Karpas-422 (cell line): ENCODE results near the gene TRHDE. TPM values are rescaled to one million over a fixed set of nuclear protein-coding genes. Genes with fewer than 3 reads are reported as not detected.

Experiments used
- DNase-seq: peaks from one replicate; pipeline ENCODE4 v3.0.0-alpha.2; 2015
- H2AFZ ChIP-seq: fragments of 200-600 bp; sonication (generic); 2 replicates; pipeline ENCODE4 v1.6.1; 2014; ENCODE audit warnings: antibody characterized with exemption, low read length, mixed read lengths
- H3K27ac ChIP-seq: fragments of 200-600 bp; sonication (generic); 2 replicates; pipeline ENCODE4 v1.5.1; 2014; ENCODE audit warnings: mild to moderate bottlenecking, low read length, moderate library complexity
- H3K27me3 ChIP-seq: fragments of 200-600 bp; sonication (generic); 2 replicates; pipeline ENCODE4 v1.6.1; 2014; ENCODE audit warnings: low read length, mixed read lengths
- H3K36me3 ChIP-seq: fragments of 200-600 bp; sonication (generic); 2 replicates; pipeline ENCODE4 v1.6.1; 2014; ENCODE audit warnings: low read length, mixed read lengths; ENCODE audit not compliant: insufficient read depth
- H3K4me1 ChIP-seq: fragments of 200-600 bp; sonication (generic); 2 replicates; pipeline ENCODE4 v1.6.1; 2014; ENCODE audit warnings: mild to moderate bottlenecking, low read length, mixed read lengths
- H3K4me2 ChIP-seq: fragments of 200-600 bp; sonication (generic); 2 replicates; pipeline ENCODE4 v1.6.1; 2014; ENCODE audit warnings: low read length, low read depth, mild to moderate bottlenecking; ENCODE audit not compliant: poor library complexity, severe bottlenecking
- H3K4me3 ChIP-seq: fragments of 200-600 bp; sonication (generic); 2 replicates; pipeline ENCODE4 v1.5.1; 2014; ENCODE audit warnings: mild to moderate bottlenecking, antibody characterized with exemption, low read length, mixed read lengths
- H3K79me2 ChIP-seq: fragments of 200-600 bp; sonication (generic); 2 replicates; pipeline ENCODE4 v1.6.1; 2014; ENCODE audit warnings: mild to moderate bottlenecking, low read length, mixed read lengths
- H3K9ac ChIP-seq: fragments of 200-600 bp; sonication (generic); 2 replicates; pipeline ENCODE4 v1.6.0; 2014; ENCODE audit warnings: low read length
- H3K9me2 ChIP-seq: fragments of 200-600 bp; sonication (generic), shearing (Covaris generic); replicated peaks from 2 replicates; pipeline ENCODE4 v1.6.0; 2014; ENCODE audit warnings: mild to moderate bottlenecking, low read length, moderate library complexity; ENCODE audit not compliant: insufficient read depth
- H3K9me3 ChIP-seq: fragments of 300-700, 200-600 bp; sonication (generic); 2 replicates; pipeline ENCODE4 v1.6.1; 2014; ENCODE audit warnings: low read length, mixed read lengths
- H4K20me1 ChIP-seq: fragments of 200-600 bp; sonication (generic); 2 replicates; pipeline ENCODE4 v1.6.1; 2014; ENCODE audit warnings: mild to moderate bottlenecking, antibody characterized with exemption, low read length, low read depth; ENCODE audit not compliant: insufficient read depth
- total RNA-seq: library from RNA; depleted of rRNA; stranded (reverse); fragments of >200 nt; shearing (Covaris generic); gene quantifications from 2 replicates; pipeline ENCODE4 v1.2.3, GENCODE V29; 2014; ENCODE audit warnings: low replicate concordance

Gene TRHDE
- total RNA-seq, 1 experiment from 2014 or later, result not detected

DNA sequence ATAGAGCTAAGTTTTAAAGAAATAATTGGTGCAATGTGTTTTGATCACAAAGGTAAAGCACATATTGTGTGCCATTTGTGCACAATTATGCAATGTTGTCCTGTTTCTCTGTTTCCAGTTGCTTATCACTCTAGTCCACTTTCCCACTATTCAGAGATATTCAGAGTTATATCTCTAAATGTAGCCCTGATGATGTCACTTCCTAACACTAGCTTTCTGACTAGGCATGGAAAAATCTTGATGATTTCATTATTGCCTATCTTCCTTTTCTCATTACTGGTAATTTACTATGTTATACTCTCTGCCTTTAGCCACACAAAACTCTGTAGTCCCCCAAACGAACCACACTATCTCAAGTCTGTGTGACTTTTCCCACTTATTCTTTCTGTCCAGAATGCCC lies 221.2 kb downstream of the TRHDE start:
- Histone ChIP-seq H3K27me3 (no peaks in the 10 kb centered on the region), H3K4me2 (no peak overlapping the region), H3K79me2 (no peaks in the 10 kb centered on the region), H2AFZ (no peak overlapping the region), H3K9me2 (no peaks in the 10 kb centered on the region), H4K20me1 (no peaks in the 10 kb centered on the region), H3K4me1 (no peaks in the 10 kb centered on the region), H3K27ac (no peak overlapping the region), H3K4me3 (no peak overlapping the region), H3K9ac (no peak overlapping the region), H3K36me3 (no peaks in the 10 kb centered on the region), H3K9me3 (no peaks in the 10 kb centered on the region)
- DNase-seq, result no peak

DNA sequence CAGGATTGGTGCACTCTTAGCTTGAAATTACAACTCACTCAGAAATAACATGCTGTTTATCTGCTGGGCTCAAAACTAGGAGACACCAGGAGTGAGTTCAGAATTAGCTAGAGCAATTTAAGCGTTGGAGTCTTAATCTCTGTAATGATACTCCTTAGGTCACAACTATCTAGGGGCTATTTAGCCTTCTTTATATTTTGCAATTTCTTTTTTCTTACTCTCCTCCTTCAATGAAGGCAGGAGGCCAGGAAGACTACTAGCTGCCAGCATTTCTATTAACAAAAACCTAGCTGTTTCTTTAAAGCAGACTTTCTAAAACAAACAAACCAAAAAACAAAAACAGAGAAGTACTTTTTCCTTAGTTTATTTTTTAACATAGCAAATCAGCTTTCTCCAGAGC lies 226.2 kb downstream of the TRHDE start:
- H2AFZ ChIP-seq, result no peak overlapping the region
- H3K4me1 ChIP-seq, result no peaks in the 10 kb centered on the region
- H3K36me3 ChIP-seq, result no peaks in the 10 kb centered on the region
- H3K4me3 ChIP-seq, result no peak overlapping the region
- H3K9me3 ChIP-seq, result peaks cover 4% of the 10 kb centered on the region; the same call in 1 of the 2 replicates
- H3K9ac ChIP-seq, result no peak overlapping the region
- no peaks in the 10 kb centered on the region for H3K9me2 ChIP-seq
- no peaks in the 10 kb centered on the region for H3K27me3 ChIP-seq
- no peak for DNase-seq
- H4K20me1 ChIP-seq, result no peaks in the 10 kb centered on the region
- no peaks in the 10 kb centered on the region for H3K79me2 ChIP-seq
- H3K4me2 ChIP-seq, result no peak overlapping the region
- no peak overlapping the region for H3K27ac ChIP-seq

DNA sequence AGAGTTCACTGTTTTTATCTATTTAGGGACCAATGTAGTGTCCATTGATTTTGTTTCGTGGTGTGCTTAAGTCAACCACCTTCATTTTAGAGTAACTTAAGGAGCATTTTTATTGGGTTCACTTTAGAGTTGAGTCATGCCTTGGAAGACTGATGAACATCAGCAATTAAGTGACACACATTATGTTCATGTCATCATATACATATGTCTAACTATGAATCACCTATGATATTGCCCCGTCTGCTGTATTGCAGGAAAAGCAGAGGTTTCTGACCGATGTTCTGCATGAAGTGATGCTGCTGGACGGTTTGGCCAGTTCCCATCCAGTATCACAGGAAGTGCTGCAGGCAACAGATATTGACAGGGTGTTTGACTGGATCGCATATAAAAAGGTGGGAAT lies 227.1 kb downstream of the TRHDE start:
- Histone ChIP-seq H3K9me3 (peaks cover 7% of the 10 kb centered on the region; the same call in 1 of the 2 replicates), H3K4me3 (no peak overlapping the region), H3K4me1 (no peaks in the 10 kb centered on the region), H3K27ac (no peak overlapping the region), H4K20me1 (no peaks in the 10 kb centered on the region), H3K9me2 (no peaks in the 10 kb centered on the region), H3K27me3 (no peaks in the 10 kb centered on the region), H3K9ac (no peak overlapping the region), H3K79me2 (no peaks in the 10 kb centered on the region), H2AFZ (no peak overlapping the region), H3K4me2 (no peak overlapping the region), H3K36me3 (no peaks in the 10 kb centered on the region)
- no peak for DNase-seq

DNA sequence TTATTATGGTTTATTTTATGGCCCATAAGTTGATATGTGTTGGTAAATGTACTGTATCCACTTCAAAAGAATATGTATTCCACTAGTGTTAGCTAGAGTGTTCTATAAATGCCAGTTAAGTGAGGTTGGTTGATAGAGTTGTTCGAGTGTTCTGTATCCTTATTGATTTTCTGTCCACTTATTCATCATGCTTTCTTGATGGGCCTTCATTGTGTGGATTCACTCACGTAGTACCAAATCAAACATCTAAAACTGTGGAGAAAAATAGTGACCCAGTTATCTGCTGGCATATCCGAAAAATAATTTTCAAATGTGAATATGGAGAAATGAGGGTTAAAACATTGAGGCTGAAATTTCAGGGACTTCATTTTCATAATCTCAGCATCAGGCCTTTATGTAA lies 230.4 kb downstream of the TRHDE start:
- H3K27ac ChIP-seq, result no peak overlapping the region
- no peak overlapping the region for H3K4me3 ChIP-seq
- no peaks in the 10 kb centered on the region for H3K27me3 ChIP-seq
- DNase-seq, result no peak
- H3K9ac ChIP-seq, result no peak overlapping the region
- H3K36me3 ChIP-seq, result no peaks in the 10 kb centered on the region
- no peaks in the 10 kb centered on the region for H3K9me2 ChIP-seq
- peaks cover 7% of the 10 kb centered on the region; the same call in 1 of the 2 replicates for H3K9me3 ChIP-seq
- H3K4me1 ChIP-seq, result no peaks in the 10 kb centered on the region
- H2AFZ ChIP-seq, result no peak overlapping the region
- H3K4me2 ChIP-seq, result no peak overlapping the region
- no peaks in the 10 kb centered on the region for H3K79me2 ChIP-seq
- no peaks in the 10 kb centered on the region for H4K20me1 ChIP-seq

DNA sequence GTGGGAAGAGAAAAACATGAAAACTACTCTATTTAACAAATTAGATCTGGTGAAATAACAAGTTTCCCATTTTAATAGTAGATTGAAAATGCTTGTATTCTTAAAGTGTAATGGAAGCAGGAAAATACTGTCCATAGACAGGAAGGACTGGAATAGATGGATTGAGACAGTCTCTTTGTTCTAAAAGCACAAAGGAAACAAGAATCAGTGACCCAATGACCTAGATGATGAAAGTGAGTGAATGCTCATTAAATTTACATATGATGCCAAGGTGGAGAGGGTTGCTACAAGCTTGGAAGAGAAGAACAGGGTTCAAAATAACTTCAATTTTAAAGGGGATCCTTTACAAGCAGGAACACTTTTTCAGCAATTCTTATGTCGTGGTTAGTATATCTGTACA lies 233.1 kb downstream of the TRHDE start:
- Histone ChIP-seq H3K79me2 (no peaks in the 10 kb centered on the region), H3K9ac (no peak overlapping the region), H3K9me3 (peaks cover 7% of the 10 kb centered on the region; the same call in 1 of the 2 replicates), H3K4me3 (no peak overlapping the region), H3K27ac (no peak overlapping the region), H2AFZ (no peak overlapping the region), H3K4me1 (no peaks in the 10 kb centered on the region), H3K9me2 (no peaks in the 10 kb centered on the region), H3K27me3 (no peaks in the 10 kb centered on the region), H4K20me1 (no peaks in the 10 kb centered on the region), H3K36me3 (no peaks in the 10 kb centered on the region), H3K4me2 (no peak overlapping the region)
- DNase-seq, result no peak

DNA sequence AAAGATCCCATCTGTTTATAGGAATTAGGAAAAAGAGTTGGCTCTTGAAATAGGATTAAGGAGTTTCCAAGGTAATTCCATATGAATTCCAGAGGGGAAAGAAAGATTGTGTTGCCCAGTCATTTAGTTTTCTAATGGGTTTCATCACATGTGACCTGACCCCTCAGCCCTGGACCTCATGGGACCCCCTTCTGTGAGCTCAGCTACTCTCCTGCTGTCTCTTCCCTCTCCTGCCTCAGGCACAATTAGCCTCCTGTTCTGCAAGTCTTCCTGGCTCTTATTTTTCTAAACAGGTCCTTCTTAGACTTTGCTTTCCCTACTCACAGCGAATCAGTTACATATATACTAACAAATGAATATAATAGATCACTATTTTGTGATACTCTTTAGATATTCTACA lies 237.7 kb downstream of the TRHDE start:
- H3K9ac ChIP-seq, result no peak overlapping the region
- no peaks in the 10 kb centered on the region for H3K27me3 ChIP-seq
- H3K27ac ChIP-seq, result no peak overlapping the region
- H4K20me1 ChIP-seq, result no peaks in the 10 kb centered on the region
- no peak for DNase-seq
- H3K9me3 ChIP-seq, result no peaks in the 10 kb centered on the region
- H2AFZ ChIP-seq, result no peak overlapping the region
- no peak overlapping the region for H3K4me2 ChIP-seq
- no peaks in the 10 kb centered on the region for H3K9me2 ChIP-seq
- H3K4me1 ChIP-seq, result no peaks in the 10 kb centered on the region
- H3K4me3 ChIP-seq, result no peak overlapping the region
- no peaks in the 10 kb centered on the region for H3K79me2 ChIP-seq
- no peaks in the 10 kb centered on the region for H3K36me3 ChIP-seq

DNA sequence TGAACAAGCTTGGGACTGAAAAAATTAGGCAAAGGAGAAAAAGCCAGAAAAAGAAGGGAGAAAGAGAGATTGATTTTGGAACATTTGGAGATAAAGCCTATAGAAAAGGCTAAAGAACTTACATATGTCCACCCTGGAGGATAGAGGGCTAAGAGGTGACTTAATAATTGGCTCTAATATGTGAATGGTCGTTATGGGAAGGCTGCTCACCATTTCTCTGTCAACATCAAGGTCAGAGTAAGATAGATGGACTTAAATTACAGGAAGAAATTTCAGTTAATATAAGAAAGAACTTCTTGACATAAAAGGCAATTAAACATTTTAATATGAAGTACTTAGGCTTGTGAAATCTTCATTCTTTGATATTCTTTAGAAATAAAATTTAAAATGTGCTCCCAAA lies 238.6 kb downstream of the TRHDE start:
- Histone ChIP-seq H4K20me1 (no peaks in the 10 kb centered on the region), H3K4me2 (no peak overlapping the region), H3K4me1 (no peaks in the 10 kb centered on the region), H3K27ac (no peak overlapping the region), H3K79me2 (no peaks in the 10 kb centered on the region), H2AFZ (no peak overlapping the region), H3K9me3 (no peaks in the 10 kb centered on the region), H3K36me3 (no peaks in the 10 kb centered on the region), H3K9ac (no peak overlapping the region), H3K9me2 (no peaks in the 10 kb centered on the region), H3K4me3 (no peak overlapping the region), H3K27me3 (no peaks in the 10 kb centered on the region)
- no peak for DNase-seq

DNA sequence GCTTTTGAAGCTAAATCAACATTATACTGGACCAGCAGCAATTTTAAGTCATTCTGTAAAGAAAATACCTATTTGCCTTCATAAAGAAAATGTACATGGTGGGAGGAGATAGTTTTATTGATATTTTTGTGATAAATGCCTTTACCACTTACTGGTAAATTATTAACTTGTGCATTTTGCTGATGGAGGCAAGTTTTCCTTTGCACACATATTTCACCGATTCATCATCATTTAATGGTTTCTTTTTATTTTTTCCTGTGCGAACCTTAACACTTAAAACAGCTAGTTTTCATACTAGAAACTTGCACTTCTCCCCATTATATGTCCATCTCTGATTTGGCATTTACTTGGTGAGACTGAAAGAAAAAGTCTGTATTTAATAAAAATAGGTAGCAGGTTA lies 239.3 kb downstream of the TRHDE start:
- Histone ChIP-seq H3K79me2 (no peaks in the 10 kb centered on the region), H3K9ac (no peak overlapping the region), H3K9me3 (no peaks in the 10 kb centered on the region), H3K36me3 (no peaks in the 10 kb centered on the region), H3K4me2 (no peak overlapping the region), H2AFZ (no peak overlapping the region), H3K27me3 (no peaks in the 10 kb centered on the region), H3K4me3 (no peak overlapping the region), H3K4me1 (no peaks in the 10 kb centered on the region), H4K20me1 (no peaks in the 10 kb centered on the region), H3K9me2 (no peaks in the 10 kb centered on the region), H3K27ac (no peak overlapping the region)
- no peak for DNase-seq

DNA sequence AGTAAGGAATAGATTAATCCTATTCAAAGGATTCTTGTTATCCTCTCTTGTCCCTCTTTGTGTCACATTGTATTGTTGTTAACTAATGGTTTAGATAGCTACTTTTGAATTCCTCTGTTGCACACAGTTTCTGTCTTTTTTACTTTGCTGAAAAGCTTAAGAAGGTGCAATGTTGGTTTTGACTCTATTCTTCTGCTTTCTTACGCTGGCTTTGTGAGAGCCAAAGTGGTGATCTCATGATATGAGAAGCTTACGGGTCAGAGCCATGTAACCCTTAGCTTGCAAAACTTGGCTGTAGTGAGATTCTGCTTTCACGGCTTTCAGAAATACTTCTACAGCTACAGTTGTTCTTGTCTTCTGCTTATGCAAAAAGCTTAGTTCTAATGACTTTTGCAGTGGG lies 239.7 kb downstream of the TRHDE start:
- Histone ChIP-seq H3K4me1 (no peaks in the 10 kb centered on the region), H4K20me1 (no peaks in the 10 kb centered on the region), H3K9ac (no peak overlapping the region), H3K27me3 (no peaks in the 10 kb centered on the region), H3K79me2 (no peaks in the 10 kb centered on the region), H3K9me3 (no peaks in the 10 kb centered on the region), H3K36me3 (no peaks in the 10 kb centered on the region), H3K4me2 (no peak overlapping the region), H3K9me2 (no peaks in the 10 kb centered on the region), H3K4me3 (no peak overlapping the region), H2AFZ (no peak overlapping the region), H3K27ac (no peak overlapping the region)
- DNase-seq, result no peak
